Hepatic stellate cell (primary cell): Measurements from ENCODE around the gene LEPROT.
A peak's percentile ranks its signal among the peaks of the same experiment; 100 is the strongest.
"Not testable (repeated sequence)": the region's sequence is repeated elsewhere in the genome, so short reads cannot be mapped to it uniquely, and the experiment has no call there.

Experiments used
- DNase-seq: peaks from one replicate; pipeline ENCODE4 v3.0.0; 2011; ENCODE audit warnings: low spot score

Gene LEPROT

GRCh38 chr1:65437616-65438015 lies 17.1 kb downstream of the LEPROT start:
- DNase-seq, result no peak

- DNase-seq, result no peak
Measured at GRCh38 chr1:65440322-65440900, 19.9 kb downstream of the LEPROT start.

GRCh38 chr1:65440915-65441314 lies 20.4 kb downstream of the LEPROT start:
- no peak for DNase-seq

- no peak for DNase-seq
Measured at GRCh38 chr1:65441464-65441863, 21.0 kb downstream of the LEPROT start.

- no peak for DNase-seq
Measured at GRCh38 chr1:65442442-65442841, 22.0 kb downstream of the LEPROT start.

- no peak for DNase-seq
Measured at GRCh38 chr1:65443647-65444046, 23.2 kb downstream of the LEPROT start.

- no peak for DNase-seq
Measured at GRCh38 chr1:65444128-65444640, 23.7 kb downstream of the LEPROT start.

- DNase-seq, result no peak
Measured at GRCh38 chr1:65445837-65446236, 25.4 kb downstream of the LEPROT start.

- DNase-seq, result no peak
Measured at GRCh38 chr1:65449214-65449823, 28.9 kb downstream of the LEPROT start.

- not testable (repeated sequence) for DNase-seq
Measured at GRCh38 chr1:65455678-65456077, 35.2 kb downstream of the LEPROT start.

- no peak for DNase-seq
Measured at GRCh38 chr1:65456481-65456880, 36.0 kb downstream of the LEPROT start.

GRCh38 chr1:65457868-65458267 lies 37.4 kb downstream of the LEPROT start:
- no peak for DNase-seq

GRCh38 chr1:65458730-65459396 lies 38.4 kb downstream of the LEPROT start:
- DNase-seq, result no peak

GRCh38 chr1:65459397-65459768 lies 38.9 kb downstream of the LEPROT start:
- no peak for DNase-seq

GRCh38 chr1:65465837-65466236 lies 45.4 kb downstream of the LEPROT start:
- not testable (repeated sequence) for DNase-seq

- peak; percentile 22 for DNase-seq
Measured at GRCh38 chr1:65467536-65467935, 47.1 kb downstream of the LEPROT start.

- DNase-seq, result no peak
Measured at GRCh38 chr1:65469126-65469888, 48.8 kb downstream of the LEPROT start.

GRCh38 chr1:65469889-65470340 lies 49.4 kb downstream of the LEPROT start:
- DNase-seq, result no peak

- DNase-seq, result no peak
Measured at GRCh38 chr1:65470766-65471165, 50.3 kb downstream of the LEPROT start.

GRCh38 chr1:65471213-65471833 lies 50.9 kb downstream of the LEPROT start:
- no peak for DNase-seq

GRCh38 chr1:65471861-65472332 lies 51.4 kb downstream of the LEPROT start:
- DNase-seq, result no peak

GRCh38 chr1:65476327-65476726 lies 55.9 kb downstream of the LEPROT start:
- DNase-seq, result no peak
